GM23248 (cell line): Measurements from ENCODE around the gene SETD2. TPM values are rescaled to one million over a fixed set of nuclear protein-coding genes. Genes with fewer than 3 reads are reported as not detected.

ENCODE experiments used
- DNase-seq: peaks from one replicate; pipeline ENCODE4 v3.0.0-alpha.2; 2015
- H2AFZ ChIP-seq: fragments of 200-600 bp; sonication (generic); 2 replicates; pipeline ENCODE4 v1.6.1; 2016; ENCODE audit warnings: antibody characterized with exemption
- H3F3A ChIP-seq: fragments of 200-600 bp; sonication (generic); 2 replicates; pipeline ENCODE4 v1.6.1; 2016; ENCODE audit warnings: mild to moderate bottlenecking, antibody characterized with exemption, mixed run types; ENCODE audit not compliant: insufficient read depth
- H3K27ac ChIP-seq: fragments of 200-600 bp; sonication (generic); 2 replicates; pipeline ENCODE4 v1.5.1; 2016; ENCODE audit warnings: mild to moderate bottlenecking
- H3K27me3 ChIP-seq: fragments of 200-600 bp; sonication (generic); replicated peaks from 2 replicates; pipeline ENCODE4 v1.6.1; 2016; ENCODE audit warnings: mild to moderate bottlenecking; ENCODE audit not compliant: insufficient read depth
- H3K36me3 ChIP-seq: fragments of 200-600 bp; sonication (generic); 2 replicates; pipeline ENCODE4 v1.6.1; 2016; ENCODE audit warnings: low read depth, mild to moderate bottlenecking
- H3K4me1 ChIP-seq: fragments of 200-600 bp; sonication (generic); 2 replicates; pipeline ENCODE4 v1.6.1; 2016; ENCODE audit warnings: mild to moderate bottlenecking; ENCODE audit not compliant: insufficient read depth
- H3K4me2 ChIP-seq: fragments of 200-600 bp; sonication (generic); one replicate; pipeline ENCODE4 v1.6.1; 2016; ENCODE audit warnings: mild to moderate bottlenecking; ENCODE audit not compliant: unreplicated experiment
- H3K4me3 ChIP-seq: fragments of 200-600 bp; sonication (generic); 2 replicates; pipeline ENCODE4 v1.5.1; 2016; ENCODE audit warnings: mild to moderate bottlenecking
- H3K79me2 ChIP-seq: fragments of 200-600 bp; sonication (generic); 2 replicates; pipeline ENCODE4 v1.6.1; 2016; ENCODE audit warnings: mild to moderate bottlenecking; ENCODE audit not compliant: insufficient read depth
- H3K9ac ChIP-seq: fragments of 200-600 bp; sonication (generic); 2 replicates; pipeline ENCODE4 v1.6.1; 2016; ENCODE audit warnings: mild to moderate bottlenecking
- H3K9me2 ChIP-seq: fragments of 200-600 bp; sonication (generic); 2 replicates; pipeline ENCODE4 v1.6.1; 2016; ENCODE audit warnings: mixed run types, mild to moderate bottlenecking, moderate library complexity; ENCODE audit not compliant: insufficient read depth
- H3K9me3 ChIP-seq: fragments of 200-600 bp; sonication (generic); one replicate; pipeline ENCODE4 v1.6.1; 2017; ENCODE audit warnings: low read depth
- H4K20me1 ChIP-seq: fragments of 200-600 bp; sonication (generic); 2 replicates; pipeline ENCODE4 v1.6.0; 2016; ENCODE audit not compliant: insufficient read depth
- EZH2 ChIP-seq: fragments of 200-600 bp; sonication (generic); IDR thresholded peaks from 2 replicates; pipeline ENCODE4 v1.6.1; 2018; ENCODE audit warnings: antibody characterized with exemption, mild to moderate bottlenecking; ENCODE audit not compliant: insufficient read depth, poor library complexity, severe bottlenecking
- EZH2phosphoT487 ChIP-seq: fragments of 200-600 bp; sonication (generic); IDR thresholded peaks from 2 replicates; pipeline ENCODE4 v1.6.1; 2018; ENCODE audit warnings: antibody characterized with exemption, moderate library complexity, mild to moderate bottlenecking, low read depth; ENCODE audit not compliant: insufficient read depth
- WGBS, 2 experiments: methylation state at CpG; one replicate each; pipeline ENCODE4 v1.1.6; 2015 to 2017; ENCODE audit warnings: low lambda C conversion rate in 2 of 2, low coverage in 1 of 2; ENCODE audit errors: missing lambda C conversion rate in 2 of 2; 5-methylcytosine and 5-hydroxymethylcytosine counted together
- in situ Hi-C: fragments of 300-500 bp; cut with MboI; formaldehyde crosslinking; loops from 2 replicates; pipeline ENCODE4 v1.15.0; 2020
- polyA plus RNA-seq: library from polyadenylated mRNA; unstranded; fragments of >200 nt; fragmentation: Nextera tagmentation; extraction: Ambion mirVana; gene quantifications from 2 replicates; pipeline ENCODE4 v1.2.1, GENCODE V29; 2016
- total RNA-seq: library from RNA; depleted of rRNA; stranded (reverse); fragments of >200 nt; shearing (Covaris generic); gene quantifications from 2 replicates; pipeline ENCODE4 v1.2.3, GENCODE V29; 2014

The SETD2 gene
- total and polyA plus RNA-seq, 2 experiments from 2014 or later, result 16.2 to 24.0 TPM

DNA sequence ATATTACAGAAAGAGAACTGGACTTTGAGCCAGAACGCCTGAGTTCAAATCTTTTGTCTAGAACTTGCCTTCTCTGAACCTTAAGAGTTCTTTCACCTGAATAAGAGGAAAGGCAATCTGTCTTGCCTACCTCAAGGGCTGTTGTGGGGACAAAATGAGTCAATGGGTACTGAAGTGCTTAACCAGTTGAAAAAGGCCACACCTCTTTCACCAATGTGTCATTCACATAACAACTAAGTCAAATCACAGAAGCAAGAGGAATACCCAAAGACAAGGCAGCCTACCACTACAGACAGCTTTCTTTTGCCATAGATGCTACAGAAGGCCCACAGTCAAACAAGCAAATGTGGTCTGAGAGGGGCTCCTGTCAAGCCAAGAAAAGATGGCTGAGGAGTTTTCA, 144.7 kb downstream of the SETD2 start:
- 94 to 100% methylated on average over 1 of the region's 1 CpG for WGBS, 2 experiments
- Histone ChIP-seq H3K9ac (no peak overlapping the region), H3K27ac (no peak overlapping the region), H4K20me1 (no peaks in the 10 kb centered on the region), H3K4me2 (no peak overlapping the region), H2AFZ (no peak overlapping the region), H3K9me2 (no peaks in the 10 kb centered on the region), H3K9me3 (no peaks in the 10 kb centered on the region), H3K27me3 (no peaks in the 10 kb centered on the region), H3K79me2 (peaks cover 58% of the 10 kb centered on the region), H3K4me1 (peaks cover 36% of the 10 kb centered on the region), H3K4me3 (no peak overlapping the region), H3F3A (peaks cover 44% of the 10 kb centered on the region), H3K36me3 (peaks cover 7% of the 10 kb centered on the region; the same call in 1 of the 2 replicates)
- in situ Hi-C loops, result no loop called here
- DNase-seq, result peak; percentile 34
- no peak for TF ChIP-seq EZH2
- TF ChIP-seq EZH2phosphoT487, result no peak

DNA sequence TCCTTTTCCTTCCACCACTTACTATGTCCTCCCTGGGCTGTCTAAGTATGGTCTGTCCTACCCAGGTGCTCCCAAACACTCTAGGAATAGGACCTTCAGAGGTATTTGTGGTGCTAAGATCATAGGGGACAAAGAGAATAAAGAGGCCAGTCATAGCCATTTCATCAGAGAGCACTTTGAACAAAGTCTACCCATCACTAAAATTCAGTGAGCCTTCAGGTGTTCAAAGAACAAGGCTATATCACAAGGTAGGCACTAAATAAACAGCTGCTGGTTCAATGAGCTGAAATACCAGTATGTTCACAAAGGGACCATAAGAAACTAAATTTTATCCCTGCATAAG, 145.7 kb downstream of the SETD2 start:
- H4K20me1 ChIP-seq, result no peaks in the 10 kb centered on the region

DNA sequence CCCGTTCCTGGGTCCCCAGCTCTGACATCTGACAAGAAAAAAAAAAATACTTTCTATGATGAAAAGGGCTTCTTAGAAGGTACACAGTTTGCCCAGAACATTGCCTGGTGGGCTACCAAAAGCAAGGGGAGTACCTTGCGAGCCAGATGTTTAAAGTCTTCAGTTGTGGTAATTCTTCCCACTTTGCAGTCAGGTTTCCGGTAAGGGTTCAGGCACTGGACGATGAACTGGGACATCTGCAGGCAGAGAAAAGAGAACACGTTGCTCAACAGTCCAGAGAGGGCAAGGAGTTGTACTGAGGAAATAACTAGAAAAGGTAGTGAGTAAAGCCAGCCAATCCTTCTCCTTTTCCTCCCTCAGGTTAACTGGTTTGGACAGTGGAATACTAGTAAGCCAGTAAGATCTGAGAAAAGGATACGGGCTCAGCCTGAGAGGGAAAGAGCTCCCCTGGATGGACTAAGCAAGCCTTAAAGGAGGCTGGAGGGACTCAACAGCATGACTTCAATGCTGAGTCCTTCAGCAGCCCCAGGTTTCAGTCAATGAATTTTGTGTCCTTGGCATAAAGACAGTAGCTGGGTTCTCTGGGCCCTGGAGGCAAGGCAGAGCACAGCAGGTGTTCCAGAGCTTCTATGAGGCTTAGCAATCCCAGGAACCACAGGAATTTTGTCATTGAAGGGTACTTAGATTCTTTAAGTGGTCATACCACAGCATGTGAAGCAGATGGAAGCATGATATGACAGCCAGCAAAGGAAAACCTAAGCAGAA, 146.2 kb downstream of the SETD2 start:
- Histone ChIP-seq H3K9me3 (no peaks in the 10 kb centered on the region), H4K20me1 (no peaks in the 10 kb centered on the region), H3K9ac (peak overlapping the region; percentile 17; the same call in 1 of the 2 replicates), H3K9me2 (no peaks in the 10 kb centered on the region), H3K4me1 (peaks cover 35% of the 10 kb centered on the region), H3K79me2 (peaks cover 43% of the 10 kb centered on the region), H3K4me2 (peak overlapping the region; percentile 29), H3F3A (peaks cover 40% of the 10 kb centered on the region), H2AFZ (no peak overlapping the region), H3K36me3 (peaks cover 7% of the 10 kb centered on the region; the same call in 1 of the 2 replicates), H3K27me3 (no peaks in the 10 kb centered on the region), H3K27ac (peak overlapping the region; percentile 75), H3K4me3 (no peak overlapping the region)
- DNase-seq, result peak; percentile 23
- in situ Hi-C loops, result no loop called here
- TF ChIP-seq EZH2, result no peak
- TF ChIP-seq EZH2phosphoT487, result no peak
- 86 to 91% methylated on average over 6 of the region's 6 CpGs for WGBS, 2 experiments

More for the DNA sequence above, 145.7 kb downstream of the SETD2 start:
- Histone ChIP-seq H3K79me2 (peaks cover 48% of the 10 kb centered on the region), H3K27me3 (no peaks in the 10 kb centered on the region), H3K9ac (no peak overlapping the region), H3K4me1 (peaks cover 36% of the 10 kb centered on the region), H2AFZ (no peak overlapping the region), H3K9me2 (no peaks in the 10 kb centered on the region), H3K27ac (no peak overlapping the region; the same call in 1 of the 2 replicates), H3K36me3 (peaks cover 7% of the 10 kb centered on the region; the same call in 1 of the 2 replicates), H3K4me2 (no peak overlapping the region), H3F3A (peaks cover 41% of the 10 kb centered on the region), H3K9me3 (no peaks in the 10 kb centered on the region), H3K4me3 (no peak overlapping the region)
- in situ Hi-C loops, result no loop called here
- DNase-seq, result no peak
- TF ChIP-seq EZH2phosphoT487 (no peak), EZH2 (no peak)

DNA sequence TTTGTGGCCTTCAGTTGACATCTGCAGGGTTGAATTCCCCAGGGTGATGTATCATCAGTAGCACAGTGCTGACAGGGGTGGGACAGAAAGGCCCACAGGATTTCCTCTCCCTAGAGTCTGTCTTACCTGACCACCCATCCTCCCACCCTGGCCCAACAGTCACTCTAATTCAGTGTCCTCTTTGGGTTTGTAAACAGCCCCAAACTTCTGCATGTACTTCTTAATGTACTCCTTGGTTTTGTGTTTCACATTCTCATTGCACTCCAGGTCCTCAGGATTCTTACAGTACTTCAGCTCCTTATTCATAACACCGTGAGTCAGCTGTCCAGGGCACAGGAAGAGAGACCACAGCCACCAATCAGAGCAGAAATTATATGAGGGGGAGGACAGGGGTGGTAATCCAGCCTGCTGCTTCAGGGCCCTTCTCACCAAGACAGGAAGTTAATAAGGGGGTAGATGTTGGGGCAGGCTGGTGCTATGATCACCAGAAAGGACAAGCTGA, 146.9 kb downstream of the SETD2 start:
- Histone ChIP-seq H3K4me3 (no peak overlapping the region), H3K36me3 (peaks cover 7% of the 10 kb centered on the region; the same call in 1 of the 2 replicates), H3K27ac (peak overlapping the region; percentile 75), H3K79me2 (peaks cover 36% of the 10 kb centered on the region), H4K20me1 (no peaks in the 10 kb centered on the region), H3F3A (peaks cover 37% of the 10 kb centered on the region), H3K4me1 (peaks cover 28% of the 10 kb centered on the region), H3K4me2 (peak overlapping the region; percentile 62), H2AFZ (no peak overlapping the region), H3K27me3 (no peaks in the 10 kb centered on the region), H3K9me3 (no peaks in the 10 kb centered on the region), H3K9me2 (no peaks in the 10 kb centered on the region), H3K9ac (peak overlapping the region; percentile 17)
- peak; percentile 90 for DNase-seq
- no peak for TF ChIP-seq EZH2
- 0 out of 2 replicates have a peak, but pooled peaks have one; percentile 26 for TF ChIP-seq EZH2phosphoT487
- WGBS, 2 experiments, result 0% methylated on average over 1 of the region's 1 CpG
- in situ Hi-C loops, result no loop called here
